Vagina (tissue), 2 donors: ENCODE results near the gene SREBF2.

Experiments used
- CTCF ChIP-seq, 3 experiments: fragments of 450-650 bp in 2 of 3; fragments of 200-600 bp in 1 of 3; sonication (generic) in 1 of 3; IDR thresholded peaks; one replicate each; pipeline ENCODE4 v1.5.1; 2017 to 2019; ENCODE audit warnings: antibody characterized with exemption in 3 of 3, mild to moderate bottlenecking in 2 of 3, moderate library complexity in 2 of 3
- POLR2AphosphoS5 ChIP-seq, 2 donors: sonication (generic); formaldehyde crosslinking; IDR thresholded peaks; one replicate each; pipeline ENCODE4 v1.9.0; 2017; ENCODE audit warnings: antibody characterized with exemption in 2 of 2, mild to moderate bottlenecking in 2 of 2, low read depth in 1 of 2; ENCODE audit not compliant: insufficient read depth in 1 of 2

- no peak for TF ChIP-seq CTCF (IDR thresholded peaks at IDR 0.05)
- TF ChIP-seq POLR2AphosphoS5 (IDR thresholded peaks at IDR 0.05; ENCODE audit: insufficient read depth in 1 of 2, low read depth in 1 of 2), result no peak
Observed at GRCh38 chr22:41917903-41918791, 85.2 kb downstream of the SREBF2 start.
